Stimulated activated naive CD8-positive, alpha-beta T cell treated with anti-CD3 and anti-CD28 coated beads, Interleukin-15, amount 100 ng/mL, for 72 hours (primary cell): ENCODE measurements around the gene RPA4.

Experiments used
- ATAC-seq: fragments of 150-1000 bp; cut with Tn5 transposase; 2 replicates; pipeline ENCODE4 v1.10.0; 2021; ENCODE audit warnings: mild to moderate bottlenecking, moderate library complexity
- DNase-seq, 2 donors: peaks; one replicate each; pipeline ENCODE4 v3.0.0; 2021 to 2022
- H3K27ac Mint-ChIP-seq, 2 donors: one replicate each; pipeline ENCODE4 v1.8.0; 2022; ENCODE audit warnings: mild to moderate bottlenecking in 2 of 2, mixed read lengths in 2 of 2, moderate library complexity in 2 of 2
- H3K27me3 Mint-ChIP-seq: one replicate; pipeline ENCODE4 v1.8.0; 2022; ENCODE audit warnings: mixed read lengths
- H3K4me1 Mint-ChIP-seq: one replicate; pipeline ENCODE4 v1.8.0; 2022; ENCODE audit warnings: mild to moderate bottlenecking, mixed read lengths
- H3K4me3 Mint-ChIP-seq, 2 donors: one replicate each; pipeline ENCODE4 v1.8.0; 2022; ENCODE audit warnings: mild to moderate bottlenecking in 2 of 2, mixed read lengths in 2 of 2, moderate library complexity in 1 of 2
- H3K9me3 Mint-ChIP-seq, 2 donors: one replicate each; pipeline ENCODE4 v1.8.0; 2022; ENCODE audit warnings: mixed read lengths in 2 of 2

The RPA4 gene

DNA sequence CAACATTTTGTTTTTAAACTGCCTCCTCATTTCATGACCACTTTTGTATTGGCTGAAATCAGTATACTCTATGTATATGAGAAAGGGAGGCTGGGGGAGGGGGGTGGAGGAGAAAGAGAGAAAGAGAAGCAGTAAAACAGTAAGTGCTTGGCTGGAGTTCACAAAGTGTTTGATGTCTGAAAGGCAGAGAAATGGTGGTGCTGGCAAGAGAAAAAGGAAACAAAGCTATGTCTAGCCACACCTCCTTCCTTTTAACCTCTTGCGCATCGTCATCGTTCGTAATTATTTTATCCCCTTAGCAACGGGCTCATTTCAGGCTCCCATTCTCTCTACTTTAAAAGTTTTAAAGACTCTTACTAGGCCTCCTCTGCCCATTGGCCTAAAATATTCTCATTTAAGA is 25.6 kb downstream of the RPA4 start:
- no peak for DNase-seq
- Mint-ChIP-seq H3K27ac (peak overlapping the region in 1 of 2 donors; percentile 12), H3K4me1 (no peaks in the 10 kb centered on the region)

GRCh38 chrX:96918864-96919263 is 35.2 kb downstream of the RPA4 start:
- Mint-ChIP-seq H3K27ac (no peak overlapping the region), H3K4me3 (no peak overlapping the region), H3K27me3 (no peaks in the 10 kb centered on the region), H3K4me1 (no peaks in the 10 kb centered on the region), H3K9me3 (no peaks in the 10 kb centered on the region)
- ATAC-seq = no peak
- DNase-seq = no peak

More for the DNA sequence above, 25.6 kb downstream of the RPA4 start:
- no peaks in the 10 kb centered on the region for H3K9me3 Mint-ChIP-seq
- no peak overlapping the region for H3K4me3 Mint-ChIP-seq
- no peak for ATAC-seq
- no peaks in the 10 kb centered on the region for H3K27me3 Mint-ChIP-seq

DNA sequence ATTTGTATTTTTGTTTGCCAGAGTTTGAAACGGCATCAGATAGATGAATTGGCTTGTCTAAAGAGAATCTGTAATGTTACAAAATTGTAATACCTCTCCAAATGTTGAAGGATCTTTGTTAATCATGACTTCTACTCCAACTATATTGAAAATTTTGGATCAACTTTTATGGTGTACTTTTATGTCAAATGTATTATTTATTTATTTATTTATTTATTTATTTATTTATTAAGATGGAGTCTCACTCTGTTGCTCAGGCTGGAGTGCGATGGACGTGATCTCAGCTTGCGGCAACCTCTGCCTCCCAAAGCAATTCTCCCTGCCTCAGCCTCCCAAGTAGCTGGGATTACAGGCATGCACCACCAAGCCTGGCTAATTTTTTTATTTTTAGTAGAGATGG is 36.0 kb downstream of the RPA4 start:
- Mint-ChIP-seq H3K9me3 (no peaks in the 10 kb centered on the region), H3K27me3 (no peaks in the 10 kb centered on the region)
- DNase-seq = no peak

DNA sequence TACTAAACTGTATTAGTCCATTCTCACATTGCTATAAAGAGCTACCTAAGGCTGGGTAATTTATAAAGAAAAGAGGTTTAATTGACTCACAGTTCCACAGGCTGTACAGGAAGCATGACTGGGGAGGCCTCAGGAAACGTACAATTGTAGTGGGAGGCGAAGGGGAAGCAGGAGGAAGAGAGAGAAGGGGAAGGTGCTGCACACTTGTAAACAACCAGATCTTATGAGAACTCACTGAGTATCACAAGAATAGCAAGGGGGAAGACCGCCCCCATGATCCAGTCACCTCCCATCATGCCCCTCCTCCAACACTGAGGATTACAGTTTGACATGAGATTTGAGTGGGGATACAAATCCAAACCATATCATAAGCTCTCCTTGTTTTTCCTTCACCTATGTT is 40.9 kb downstream of the RPA4 start:
- ATAC-seq (no peak), DNase-seq (no peak)
- H3K4me3 Mint-ChIP-seq = no peak overlapping the region
- H3K27me3 Mint-ChIP-seq = no peaks in the 10 kb centered on the region
- no peaks in the 10 kb centered on the region for H3K4me1 Mint-ChIP-seq
- H3K9me3 Mint-ChIP-seq = no peaks in the 10 kb centered on the region
- no peak overlapping the region for H3K27ac Mint-ChIP-seq

More for the DNA sequence above, 36.0 kb downstream of the RPA4 start:
- H3K4me3 Mint-ChIP-seq = no peak overlapping the region
- H3K4me1 Mint-ChIP-seq = no peaks in the 10 kb centered on the region
- no peak overlapping the region for H3K27ac Mint-ChIP-seq
- ATAC-seq = no peak

DNA sequence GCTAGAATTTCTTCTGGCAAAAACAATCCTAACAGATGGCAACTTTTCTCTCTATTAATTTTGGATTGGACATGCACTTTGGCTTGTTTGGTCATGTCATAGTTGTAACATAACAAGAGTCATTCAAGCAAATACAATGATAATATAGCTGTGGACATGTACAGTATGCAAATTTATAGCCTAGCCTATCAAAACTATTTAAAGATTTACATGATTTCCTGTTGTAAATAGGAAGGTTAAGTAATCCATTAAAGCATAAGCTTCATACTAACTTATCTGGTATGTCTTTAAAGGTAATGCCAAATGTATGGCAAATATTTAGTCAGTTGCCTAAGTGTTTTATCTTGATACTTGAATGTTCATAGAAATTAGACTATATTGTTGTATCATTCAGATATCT is 45.3 kb downstream of the RPA4 start:
- Mint-ChIP-seq H3K9me3 (no peaks in the 10 kb centered on the region), H3K27me3 (no peaks in the 10 kb centered on the region), H3K4me3 (no peak overlapping the region), H3K4me1 (no peaks in the 10 kb centered on the region), H3K27ac (no peak overlapping the region)
- DNase-seq (no peak), ATAC-seq (no peak)
